ENCODE measurements around the gene DGKG. TPM values are rescaled to one million over a fixed set of nuclear protein-coding genes. Genes with fewer than 3 reads are reported as not detected.

The DGKG gene
- total and polyA plus RNA-seq, 9 of the 15 experiments (the other 6 are each of a cell fraction or from before 2014, with no cell fraction given), result 0.01 to 0.36 (median 0.15) TPM

DNA sequence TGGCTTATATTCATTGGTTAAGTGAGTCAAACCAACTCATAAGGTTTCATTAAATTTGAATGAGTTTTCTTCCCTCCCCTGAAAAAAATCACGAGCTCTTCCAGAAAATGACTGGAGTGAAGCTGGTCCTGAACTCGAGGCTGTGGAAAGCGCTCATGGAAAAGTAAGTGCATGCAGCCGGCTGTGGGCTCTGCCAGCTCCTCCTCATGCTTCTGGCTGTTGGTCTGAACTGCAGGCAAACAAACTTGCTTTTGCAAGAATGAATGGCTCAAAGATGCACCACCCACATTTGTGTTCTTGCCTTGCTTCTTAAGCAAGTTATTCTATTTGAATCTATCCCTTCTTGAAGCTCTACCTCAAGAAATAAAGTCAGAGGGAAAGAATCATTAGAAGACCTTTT, 259.3 kb downstream of the DGKG start:
- Histone ChIP-seq H3K9me1 (ENCODE audit: control insufficient read depth, insufficient read depth, low read length) (no peaks in the 10 kb centered on the region), H3K4me1 (replicated peaks in 1 of 2; ENCODE audit: control insufficient read depth in 2 of 2, insufficient read depth in 2 of 2, low read length in 2 of 2) (peaks cover 5 to 9% of the 10 kb centered on the region in 2 experiments; a peak in 4 of 5 replicates), H3K36me3 (ENCODE audit: control insufficient read depth, insufficient read depth, low read length) (peaks cover 9% of the 10 kb centered on the region; the same call in 1 of the 3 replicates), H3K9me3 (replicated peaks; ENCODE audit: control insufficient read depth, insufficient read depth, low read depth, low read length) (no peaks in the 10 kb centered on the region), H3K4me2 (ENCODE audit: insufficient read depth, low read length) (no peak overlapping the region), H4K20me1 (replicated peaks; ENCODE audit: control insufficient read depth, insufficient read depth, low read length) (no peaks in the 10 kb centered on the region), H3K9ac (ENCODE audit: insufficient read depth in 1 of 2, low read depth in 2 of 2, low read length in 2 of 2) (no peak overlapping the region), H2AFZ (ENCODE audit: low read depth, low read length) (no peak overlapping the region), H3K27me3 (ENCODE audit: control insufficient read depth in 2 of 2, insufficient read depth in 2 of 2, low read length in 2 of 2) (no peaks in the 10 kb centered on the region), H3K79me2 (ENCODE audit: control insufficient read depth, insufficient read depth, low read length) (peaks cover 17% of the 10 kb centered on the region), H3K27ac (ENCODE audit: extremely low read depth, low read depth, low read length) (no peak overlapping the region), H3K4me3 (no peak overlapping the region)
- CTCF ChIA-PET (ENCODE audit: low intra/inter-chr PET ratio), result no interaction called here
- FAIRE-seq, result no peak
- in situ Hi-C loops (cut with MboI), result no loop called here
- no TSS peak for BruUV-seq (replicated peaks)
- intact Hi-C loops (cut with micrococcal nuclease), result no loop called here
- POLR2A ChIA-PET, result interaction anchor here (1.2 kb wide), 1 partner anchor 16 kb away, joined by 3 read pairs; no protein-coding TSS in a partner anchor
- ATAC-seq, result no peak
- 82% methylated on average over 4 of the region's 4 CpGs for WGBS (ENCODE audit: insufficient coverage, low coverage, missing lambda C conversion rate)
- TF ChIP-seq PCBP2 (IDR thresholded peaks at IDR 0.05; ENCODE audit: low read depth, low read length, poor library complexity, severe bottlenecking) (no peak), MTA2 (IDR thresholded peaks at IDR 0.05; ENCODE audit: low read depth) (no peak), ZNF224 (CRISPR knock-in tag; IDR thresholded peaks at IDR 0.05) (no peak), CSDE1 (IDR thresholded peaks at IDR 0.05) (no peak), GABPB1 (CRISPR knock-in tag; IDR thresholded peaks at IDR 0.05) (no peak), MEF2D (tag; conservative IDR thresholded peaks at IDR 0.05; ENCODE audit: low read depth) (no peak), NFIC (IDR thresholded peaks at IDR 0.05) (no peak)
- TF ChIP-seq, protein P1, sequence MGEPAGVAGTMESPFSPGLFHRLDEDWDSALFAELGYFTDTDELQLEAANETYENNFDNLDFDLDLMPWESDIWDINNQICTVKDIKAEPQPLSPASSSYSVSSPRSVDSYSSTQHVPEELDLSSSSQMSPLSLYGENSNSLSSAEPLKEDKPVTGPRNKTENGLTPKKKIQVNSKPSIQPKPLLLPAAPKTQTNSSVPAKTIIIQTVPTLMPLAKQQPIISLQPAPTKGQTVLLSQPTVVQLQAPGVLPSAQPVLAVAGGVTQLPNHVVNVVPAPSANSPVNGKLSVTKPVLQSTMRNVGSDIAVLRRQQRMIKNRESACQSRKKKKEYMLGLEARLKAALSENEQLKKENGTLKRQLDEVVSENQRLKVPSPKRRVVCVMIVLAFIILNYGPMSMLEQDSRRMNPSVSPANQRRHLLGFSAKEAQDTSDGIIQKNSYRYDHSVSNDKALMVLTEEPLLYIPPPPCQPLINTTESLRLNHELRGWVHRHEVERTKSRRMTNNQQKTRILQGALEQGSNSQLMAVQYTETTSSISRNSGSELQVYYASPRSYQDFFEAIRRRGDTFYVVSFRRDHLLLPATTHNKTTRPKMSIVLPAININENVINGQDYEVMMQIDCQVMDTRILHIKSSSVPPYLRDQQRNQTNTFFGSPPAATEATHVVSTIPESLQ (CRISPR knock-in tag; IDR thresholded peaks at IDR 0.05), result no peak
- no peak for DNase-seq (ENCODE audit: extremely low read depth in 1 of 4, low spot score in 3 of 4)
